ENCODE data around the gene NXN. TPM values are rescaled to one million over a fixed set of nuclear protein-coding genes. Genes with fewer than 3 reads are reported as not detected.
"Not testable (repeated sequence)": the region's sequence is repeated elsewhere in the genome, so short reads cannot be mapped to it uniquely, and the experiment has no call there.

Gene NXN
- total RNA-seq, 1 donor from 2014 or later = 67.3 TPM

DNA sequence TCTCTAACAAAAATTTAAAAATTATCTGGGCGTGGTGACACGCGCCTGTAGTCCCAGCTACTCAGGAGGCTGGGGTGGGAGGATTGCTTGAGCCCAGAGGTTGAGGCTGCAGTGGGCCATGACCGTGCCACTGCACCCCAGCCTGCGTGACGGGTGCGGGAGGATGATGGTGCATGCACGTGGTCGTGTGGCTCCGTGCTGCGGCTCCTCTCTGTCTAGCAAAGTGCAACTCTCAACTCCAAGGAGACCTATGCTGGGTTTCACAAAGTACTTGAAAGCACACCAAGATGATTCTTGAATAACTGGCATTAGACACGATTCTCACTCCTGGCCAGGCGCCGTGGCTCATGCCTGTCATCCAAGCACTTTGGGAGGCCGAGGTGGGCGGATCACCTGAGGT lies 25.8 kb downstream of the NXN start:
- Histone ChIP-seq H3K27me3 (no peaks in the 10 kb centered on the region), H3K9me3 (no peaks in the 10 kb centered on the region), H3K4me1 (peaks cover 3 to 16% of the 10 kb centered on the region in 2 donors), H3K27ac (peak overlapping the region in 1 of 2 donors; percentile 54), H3K4me3 (no peak overlapping the region), H3K36me3 (no peaks in the 10 kb centered on the region)
- DNase-seq (ENCODE audit: low spot score in 2 of 2) = no peak
- TF ChIP-seq, protein P1, sequence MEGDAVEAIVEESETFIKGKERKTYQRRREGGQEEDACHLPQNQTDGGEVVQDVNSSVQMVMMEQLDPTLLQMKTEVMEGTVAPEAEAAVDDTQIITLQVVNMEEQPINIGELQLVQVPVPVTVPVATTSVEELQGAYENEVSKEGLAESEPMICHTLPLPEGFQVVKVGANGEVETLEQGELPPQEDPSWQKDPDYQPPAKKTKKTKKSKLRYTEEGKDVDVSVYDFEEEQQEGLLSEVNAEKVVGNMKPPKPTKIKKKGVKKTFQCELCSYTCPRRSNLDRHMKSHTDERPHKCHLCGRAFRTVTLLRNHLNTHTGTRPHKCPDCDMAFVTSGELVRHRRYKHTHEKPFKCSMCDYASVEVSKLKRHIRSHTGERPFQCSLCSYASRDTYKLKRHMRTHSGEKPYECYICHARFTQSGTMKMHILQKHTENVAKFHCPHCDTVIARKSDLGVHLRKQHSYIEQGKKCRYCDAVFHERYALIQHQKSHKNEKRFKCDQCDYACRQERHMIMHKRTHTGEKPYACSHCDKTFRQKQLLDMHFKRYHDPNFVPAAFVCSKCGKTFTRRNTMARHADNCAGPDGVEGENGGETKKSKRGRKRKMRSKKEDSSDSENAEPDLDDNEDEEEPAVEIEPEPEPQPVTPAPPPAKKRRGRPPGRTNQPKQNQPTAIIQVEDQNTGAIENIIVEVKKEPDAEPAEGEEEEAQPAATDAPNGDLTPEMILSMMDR (IDR thresholded peaks at IDR 0.05) = no peak
- intact Hi-C loops (cut with DNase I) = no loop called here

DNA sequence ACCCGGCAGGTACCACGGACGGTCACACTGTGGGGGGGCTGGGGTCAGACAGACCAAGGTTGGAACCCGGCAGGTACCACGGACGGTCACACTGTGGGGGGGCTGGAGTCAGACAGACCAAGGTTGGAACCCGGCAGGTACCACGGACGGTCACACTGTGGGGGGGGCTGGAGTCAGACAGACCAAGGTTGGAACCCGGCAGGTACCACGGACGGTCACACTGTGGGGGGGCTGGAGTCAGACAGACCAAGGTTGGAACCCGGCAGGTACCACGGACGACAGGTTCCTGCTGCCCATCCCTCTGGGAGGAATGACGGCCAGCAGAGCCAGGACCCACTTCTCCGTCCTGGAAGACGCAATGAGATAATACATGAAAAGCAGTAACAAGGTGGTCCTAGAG lies 27.0 kb downstream of the NXN start:
- H3K9me3 ChIP-seq; H3K27ac ChIP-seq; H3K27me3 ChIP-seq; DNase-seq (ENCODE audit: low spot score in 2 of 2); H3K4me3 ChIP-seq; H3K36me3 ChIP-seq; intact Hi-C loops (cut with DNase I): not testable (repeated sequence)
- peaks cover 3 to 16% of the 10 kb centered on the region in 2 donors for H3K4me1 ChIP-seq

GRCh38 chr17:951325-952132 lies 28.0 kb downstream of the NXN start:
- intact Hi-C loops (cut with DNase I) = no loop called here
- peak in 1 of 2 donors; percentile 69 for DNase-seq (ENCODE audit: low spot score in 2 of 2)
- peaks cover 3 to 16% of the 10 kb centered on the region in 2 donors for H3K4me1 ChIP-seq
- H3K36me3 ChIP-seq = no peaks in the 10 kb centered on the region
- peak overlapping the region; percentile 21 to 50 for H3K4me3 ChIP-seq
- TF ChIP-seq, protein P1 (IDR thresholded peaks at IDR 0.05) = no peak
- H3K27ac ChIP-seq = peak overlapping the region; percentile 64 to 71
- H3K27me3 ChIP-seq = no peaks in the 10 kb centered on the region
- no peaks in the 10 kb centered on the region for H3K9me3 ChIP-seq

DNA sequence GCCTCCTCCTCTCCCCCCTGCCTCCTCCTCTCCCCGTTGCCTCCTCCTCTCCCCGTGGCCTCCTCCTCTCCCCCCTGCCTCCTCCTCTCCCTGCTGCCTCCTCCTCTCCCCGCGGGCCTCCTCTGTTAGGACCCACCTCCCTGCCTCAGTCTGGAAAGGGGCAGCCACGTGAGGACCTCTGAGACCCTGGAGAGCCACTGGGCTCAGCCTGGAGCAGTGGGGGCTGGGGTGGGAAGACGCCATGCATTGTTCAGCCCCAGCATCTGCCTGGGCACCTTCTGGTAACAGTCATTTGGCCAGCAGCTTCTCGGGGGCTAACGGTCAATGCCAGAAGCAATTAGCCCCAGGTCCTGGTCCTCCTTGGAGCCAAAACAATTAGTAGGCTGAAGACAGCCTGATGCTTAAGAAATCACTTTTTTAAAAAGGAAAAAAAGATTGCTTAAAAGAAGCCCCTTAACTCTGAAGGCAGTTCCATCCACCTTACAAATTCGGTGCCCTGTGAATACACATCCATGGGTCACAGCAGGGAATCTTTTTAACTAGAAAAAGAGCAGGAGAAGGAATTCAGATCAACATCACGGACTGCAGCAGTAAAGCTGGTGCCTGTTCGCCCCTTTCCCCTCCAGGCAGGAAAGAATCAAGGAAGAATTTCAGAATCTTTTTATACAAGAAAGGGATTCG lies 29.8 kb downstream of the NXN start:
- H3K36me3 ChIP-seq = no peaks in the 10 kb centered on the region
- peak overlapping the region in 1 of 2 donors; percentile 44 for H3K27ac ChIP-seq
- no peak for DNase-seq (ENCODE audit: low spot score in 2 of 2)
- peak overlapping the region in 1 of 2 donors; percentile 24 for H3K4me3 ChIP-seq
- intact Hi-C loops (cut with DNase I) = no loop called here
- no peaks in the 10 kb centered on the region for H3K27me3 ChIP-seq
- H3K4me1 ChIP-seq = peaks cover 3 to 16% of the 10 kb centered on the region in 2 donors
- no peaks in the 10 kb centered on the region for H3K9me3 ChIP-seq
- TF ChIP-seq, protein P1 (IDR thresholded peaks at IDR 0.05) = no peak

GRCh38 chr17:948284-948852 lies 31.2 kb downstream of the NXN start:
- Histone ChIP-seq H3K27me3 (no peaks in the 10 kb centered on the region), H3K4me3 (no peak overlapping the region), H3K9me3 (no peaks in the 10 kb centered on the region), H3K27ac (no peak overlapping the region), H3K4me1 (peaks cover 3 to 16% of the 10 kb centered on the region in 2 donors), H3K36me3 (no peaks in the 10 kb centered on the region)
- intact Hi-C loops (cut with DNase I) = loop anchor here (1.0 kb wide), 1 partner anchor 19 kb away; no protein-coding TSS in a partner anchor
- no peak for DNase-seq (ENCODE audit: low spot score in 2 of 2)
- TF ChIP-seq, protein P1 (IDR thresholded peaks at IDR 0.05) = no peak

Data from ascending aorta (tissue), 2 donors.